ENCODE data around the gene DAPK1. TPM values are rescaled to one million over a fixed set of nuclear protein-coding genes. Genes with fewer than 3 reads are reported as not detected.

The DAPK1 gene
- polyA plus RNA-seq, 1 of the 3 experiments (the other 2 are of a cell fraction), result 0.61 TPM

- TF ChIP-seq TAF1 (IDR thresholded peaks at IDR 0.05; ENCODE audit: borderline replicate concordance, low read depth, low read length) (no peak), ZBTB33 (IDR thresholded peaks at IDR 0.05; ENCODE audit: borderline replicate concordance, low read depth) (no peak), EZH2phosphoT487 (IDR thresholded peaks at IDR 0.05; ENCODE audit: borderline replicate concordance, low read depth) (no peak)
Measured at GRCh38 chr9:87502391-87503221, 4.9 kb downstream of the DAPK1 start (continued).

GRCh38 chr9:87503430-87503829 lies 5.8 kb downstream of the DAPK1 start:
- POLR2A ChIA-PET, result interaction anchor here (0.6 kb wide), 1 partner anchor 13 kb away, joined by 4 read pairs; no protein-coding TSS in a partner anchor
- no peaks in the 10 kb centered on the region for H3K36me3 ChIP-seq (replicated peaks in 1 of 2; ENCODE audit: control insufficient read depth in 1 of 2, insufficient read depth in 2 of 2, low read length in 1 of 2)
- H3F3A ChIP-seq (replicated peaks; ENCODE audit: insufficient read depth), result no peaks in the 10 kb centered on the region
- H3K27ac ChIP-seq (ENCODE audit: low read depth in 2 of 2, low read length in 1 of 2), result no peak overlapping the region
- TF ChIP-seq RXRA (IDR thresholded peaks at IDR 0.05; ENCODE audit: borderline replicate concordance, low read depth), result no peak
- no peak for TF ChIP-seq NRF1 (IDR thresholded peaks at IDR 0.05; ENCODE audit: low read depth, low read length)
- peaks cover 11% of the 10 kb centered on the region; the same call in 1 of the 2 replicates for H3K27me3 ChIP-seq (ENCODE audit: insufficient read depth)
- no peak overlapping the region for H3K9ac ChIP-seq
- H3K4me2 ChIP-seq, result no peak overlapping the region
- no peaks in the 10 kb centered on the region for H3K79me2 ChIP-seq (ENCODE audit: insufficient read depth)
- CTCF ChIA-PET, result no interaction called here
- 59% methylated on average over 2 of the region's 2 CpGs for WGBS (ENCODE audit: low lambda C conversion rate)
- no peak overlapping the region for H2AFZ ChIP-seq (ENCODE audit: low read depth)
- H3K4me1 ChIP-seq (ENCODE audit: control insufficient read depth in 1 of 2, insufficient read depth in 2 of 2, low read depth in 1 of 2, low read length in 1 of 2), result peaks cover 0 to 12% of the 10 kb centered on the region in 2 experiments; a peak in 2 of 4 replicates
- H3K9me2 ChIP-seq, result no peaks in the 10 kb centered on the region
- H3K4me3 ChIP-seq (ENCODE audit: low read depth in 2 of 2, low read length in 1 of 2), result no peak overlapping the region
- no peaks in the 10 kb centered on the region for H3K9me3 ChIP-seq
- DNase-seq, result no peak
- no peaks in the 10 kb centered on the region for H4K20me1 ChIP-seq (ENCODE audit: insufficient read depth)

- CTCF ChIA-PET, result interaction anchor here (2.4 kb wide), 1 partner anchor 11 kb away, joined by 11 read pairs; no protein-coding TSS in a partner anchor
- Histone ChIP-seq H3K36me3 (replicated peaks in 1 of 2; ENCODE audit: control insufficient read depth in 1 of 2, insufficient read depth in 2 of 2, low read length in 1 of 2) (no peaks in the 10 kb centered on the region), H3K4me1 (ENCODE audit: control insufficient read depth in 1 of 2, insufficient read depth in 2 of 2, low read depth in 1 of 2, low read length in 1 of 2) (peaks cover 0 to 11% of the 10 kb centered on the region in 2 experiments; a peak in 2 of 4 replicates), H3K9me2 (no peaks in the 10 kb centered on the region), H3K4me3 (ENCODE audit: low read depth in 2 of 2, low read length in 1 of 2) (no peak overlapping the region), H3K4me2 (no peak overlapping the region), H4K20me1 (ENCODE audit: insufficient read depth) (no peaks in the 10 kb centered on the region), H2AFZ (ENCODE audit: low read depth) (no peak overlapping the region), H3K9me3 (no peaks in the 10 kb centered on the region), H3K27ac (ENCODE audit: low read depth in 2 of 2, low read length in 1 of 2) (no peak overlapping the region), H3K9ac (no peak overlapping the region), H3F3A (replicated peaks; ENCODE audit: insufficient read depth) (no peaks in the 10 kb centered on the region), H3K27me3 (ENCODE audit: insufficient read depth) (peaks cover 6% of the 10 kb centered on the region; the same call in 1 of the 2 replicates), H3K79me2 (ENCODE audit: insufficient read depth) (no peaks in the 10 kb centered on the region)
- POLR2A ChIA-PET, result no interaction called here
- DNase-seq, result no peak
- WGBS (ENCODE audit: low lambda C conversion rate), result 72% methylated on average over 5 of the region's 5 CpGs
- no peak for TF ChIP-seq PBX3 (IDR thresholded peaks at IDR 0.05)
- TF ChIP-seq FOXJ3 (CRISPR knock-in tag; IDR thresholded peaks at IDR 0.05), result no peak
- TF ChIP-seq RAD21 (IDR thresholded peaks at IDR 0.05; ENCODE audit: low read length), result no peak
- no peak for TF ChIP-seq TCF12 (IDR thresholded peaks at IDR 0.05)
- no peak for TF ChIP-seq CTCF (IDR thresholded peaks at IDR 0.05)
- TF ChIP-seq NFIC (IDR thresholded peaks at IDR 0.05; ENCODE audit: borderline replicate concordance), result no peak
- TF ChIP-seq SIN3A (IDR thresholded peaks at IDR 0.05; ENCODE audit: borderline replicate concordance, low read depth, low read length), result no peak
- no peak for TF ChIP-seq EP300 (IDR thresholded peaks at IDR 0.05; ENCODE audit: borderline replicate concordance in 1 of 2, low read depth in 1 of 2, low read length in 1 of 2)
- TF ChIP-seq GATA2 (CRISPR knock-in tag; IDR thresholded peaks at IDR 0.05), result no peak
- no peak for TF ChIP-seq TEAD4 (IDR thresholded peaks at IDR 0.05; ENCODE audit: borderline replicate concordance, insufficient read depth)
- no peak for TF ChIP-seq RFX5 (IDR thresholded peaks at IDR 0.05; ENCODE audit: low read length)
- TF ChIP-seq USF1 (IDR thresholded peaks at IDR 0.05; ENCODE audit: borderline replicate concordance, low read depth), result no peak
- no peak for TF ChIP-seq NRF1 (IDR thresholded peaks at IDR 0.05; ENCODE audit: low read depth, low read length)
- no peak for TF ChIP-seq FOXM1 (IDR thresholded peaks at IDR 0.05; ENCODE audit: low read depth)
Measured at GRCh38 chr9:87503927-87504326, 6.3 kb downstream of the DAPK1 start.

All from SK-N-SH (cell line).